GM18909 (cell line): Measurements from ENCODE around the gene MMS22L.
A peak's percentile ranks its signal among the peaks of the same experiment; 100 is the strongest.

Experiments
- ATAC-seq: cut with Tn5 transposase; IDR thresholded peaks from one replicate; pipeline ENCODE4 v1.9.1; 2021; ENCODE audit warnings: mild to moderate bottlenecking; ENCODE audit not compliant: unreplicated experiment, poor library complexity

The MMS22L gene

GRCh38 chr6:97282726-97283617, at the start of gene MMS22L:
Gene MMS22L (minus strand): TSS chr6:97283216. CDS start chr6:97282477, 739 bp downstream.
- ATAC-seq = peak; percentile 97

- no peak for ATAC-seq
These were observed 39.8 kb upstream of the MMS22L start for GRCh38 chr6:97322811-97323210.

DNA sequence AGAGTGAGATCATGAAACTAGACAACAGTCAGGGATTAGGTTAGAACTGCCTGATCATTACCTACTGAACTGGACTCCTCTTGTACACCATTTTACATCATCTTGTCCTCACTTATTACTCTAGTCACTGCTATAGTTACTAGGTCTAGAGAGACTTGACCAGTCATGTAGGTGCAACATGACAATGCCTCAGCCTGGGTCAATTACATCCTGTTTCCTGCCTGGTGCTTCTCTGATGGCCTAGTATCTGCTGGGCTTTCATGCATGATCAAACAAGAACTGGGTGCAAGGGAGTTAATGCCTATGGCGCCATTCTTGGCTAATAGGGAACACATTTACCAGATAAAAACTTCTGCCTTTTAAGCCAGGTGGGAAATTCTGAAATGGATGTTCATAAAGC, 39.2 kb upstream of the MMS22L start:
- ATAC-seq = no peak

DNA sequence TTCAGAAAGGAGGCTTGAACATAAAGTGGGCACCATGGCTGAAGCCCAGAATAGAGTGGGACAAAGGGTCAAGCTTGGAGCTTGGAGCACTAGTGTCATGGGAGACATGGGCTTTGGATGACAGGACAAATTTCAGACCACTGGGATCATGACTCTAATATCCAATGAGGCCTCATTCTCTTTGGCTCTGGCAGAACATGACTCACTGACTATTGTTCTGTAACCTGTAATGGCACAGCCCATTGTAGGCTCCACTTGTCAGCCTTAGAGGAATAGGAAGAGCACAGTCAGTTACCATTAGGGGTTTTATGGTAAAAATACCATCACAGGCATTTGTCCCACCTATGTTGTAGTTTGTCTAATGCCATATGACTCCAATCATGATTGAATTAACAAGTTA, 34.0 kb upstream of the MMS22L start:
- ATAC-seq = no peak

DNA sequence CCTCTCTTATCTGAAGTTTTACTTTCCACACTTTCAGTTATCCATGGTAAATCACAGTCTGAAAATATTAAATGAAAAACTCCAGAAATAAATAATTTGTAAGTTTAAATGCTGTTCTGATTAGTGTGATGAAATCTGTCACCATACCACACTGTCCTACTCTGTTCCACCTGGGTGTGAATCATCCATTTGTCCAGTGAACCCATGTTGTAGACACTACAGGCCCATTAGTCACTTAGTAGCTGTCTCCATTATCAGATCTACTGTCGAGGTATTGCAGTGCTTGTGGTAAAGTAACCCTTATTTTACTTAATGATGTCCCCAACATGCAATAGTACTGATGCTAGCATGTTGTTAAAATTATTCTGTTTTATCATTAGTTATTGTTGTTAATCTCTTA, 29.2 kb upstream of the MMS22L start:
- ATAC-seq = no peak

GRCh38 chr6:97306544-97307320, 23.7 kb upstream of the MMS22L start:
- no peak for ATAC-seq

DNA sequence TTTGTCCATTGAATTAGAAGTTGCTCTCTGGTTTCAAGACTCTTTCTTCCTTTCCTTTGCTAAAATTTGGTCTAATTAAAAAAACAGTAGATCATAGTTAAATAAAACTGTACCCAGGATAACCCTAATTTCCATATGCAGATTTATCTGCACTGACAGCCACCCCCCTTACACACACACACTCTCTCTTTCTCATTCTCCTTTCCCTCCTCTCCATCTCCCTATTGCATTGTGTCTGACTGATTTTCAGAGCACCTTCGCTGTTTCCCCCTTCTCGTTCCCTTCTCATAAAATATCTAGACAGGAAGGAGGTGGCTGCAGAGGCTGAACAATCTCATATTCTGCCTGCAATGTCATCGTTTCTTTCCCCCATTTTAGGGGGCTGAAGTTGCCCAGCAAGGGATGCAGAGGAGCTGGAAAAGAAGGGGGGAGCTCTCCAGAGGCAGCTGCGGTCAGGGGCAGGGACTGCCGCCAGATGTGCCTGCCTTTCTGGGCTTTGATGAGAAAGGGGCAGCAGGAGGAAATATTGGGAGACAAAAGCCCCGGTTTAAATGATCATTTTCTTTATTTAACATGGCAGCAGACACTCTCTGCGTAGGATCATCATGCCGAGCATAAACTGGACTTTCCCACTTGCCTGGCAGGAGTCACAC, 22.5 kb upstream of the MMS22L start:
- no peak for ATAC-seq

- ATAC-seq = no peak
These were observed 21.7 kb upstream of the MMS22L start for GRCh38 chr6:97304701-97305100.

DNA sequence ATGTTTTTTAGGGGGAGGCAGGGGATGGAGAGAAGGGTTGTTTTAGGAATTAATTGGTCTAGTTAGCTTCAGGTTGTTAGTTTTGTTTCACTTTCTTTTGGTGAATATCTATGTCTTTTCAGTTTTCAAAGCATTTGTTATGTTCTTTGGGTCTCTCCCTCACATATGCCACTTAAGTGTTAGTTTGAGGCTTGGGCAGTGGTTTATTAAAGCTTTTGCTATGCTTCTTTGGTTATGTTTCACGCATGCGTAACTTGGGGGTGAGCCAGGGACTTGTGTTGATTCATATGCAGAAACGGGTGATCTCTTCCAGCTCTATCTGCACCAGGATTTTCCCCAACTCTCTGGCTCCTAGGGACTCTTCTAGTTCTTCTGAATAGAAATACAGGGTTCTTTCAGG, 11.4 kb upstream of the MMS22L start:
- no peak for ATAC-seq

- ATAC-seq = no peak
These were observed 10.2 kb upstream of the MMS22L start for GRCh38 chr6:97293198-97293696.

DNA sequence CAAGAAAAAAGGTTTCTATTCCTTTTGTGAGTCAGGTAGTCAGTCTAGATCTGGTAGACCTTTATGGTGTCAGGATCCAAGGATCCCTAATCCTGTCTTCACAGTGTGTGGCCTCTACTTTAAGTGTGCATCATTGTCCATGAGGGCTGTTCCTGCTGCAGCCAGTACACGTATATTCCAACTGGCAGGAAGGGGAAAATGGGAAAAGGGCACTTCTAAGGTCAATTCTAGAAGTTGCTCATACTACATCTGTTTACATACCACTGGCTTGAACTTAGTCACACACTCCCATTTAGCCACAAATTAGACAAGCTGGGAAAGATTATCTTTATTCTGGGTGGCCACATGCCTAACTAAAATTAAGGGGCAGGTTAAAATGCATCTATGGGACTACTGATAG, 9.7 kb upstream of the MMS22L start:
- ATAC-seq = no peak

DNA sequence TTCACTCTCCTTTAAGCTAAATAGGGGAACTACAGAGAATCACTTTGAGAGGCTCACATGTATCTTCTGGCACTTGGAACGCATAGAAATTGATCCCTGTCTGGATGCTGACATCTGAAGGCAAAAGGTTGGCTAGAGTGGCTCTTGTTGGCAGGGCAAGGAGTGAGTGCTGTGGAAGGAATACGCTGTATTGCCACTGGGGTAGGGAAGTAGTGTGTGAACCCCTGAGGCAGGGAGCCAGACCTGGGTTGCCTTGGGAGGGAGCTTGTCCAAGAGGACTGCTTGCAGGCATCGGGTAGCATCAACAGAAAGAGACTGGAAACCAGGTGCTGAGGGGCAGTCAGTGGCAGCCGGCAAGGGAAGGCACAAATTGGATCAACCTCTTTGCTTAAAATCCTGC, 8.9 kb upstream of the MMS22L start:
- ATAC-seq = no peak

GRCh38 chr6:97289332-97289731, 6.3 kb upstream of the MMS22L start:
- ATAC-seq = no peak

GRCh38 chr6:97288188-97288587, 5.2 kb upstream of the MMS22L start:
- no peak for ATAC-seq

DNA sequence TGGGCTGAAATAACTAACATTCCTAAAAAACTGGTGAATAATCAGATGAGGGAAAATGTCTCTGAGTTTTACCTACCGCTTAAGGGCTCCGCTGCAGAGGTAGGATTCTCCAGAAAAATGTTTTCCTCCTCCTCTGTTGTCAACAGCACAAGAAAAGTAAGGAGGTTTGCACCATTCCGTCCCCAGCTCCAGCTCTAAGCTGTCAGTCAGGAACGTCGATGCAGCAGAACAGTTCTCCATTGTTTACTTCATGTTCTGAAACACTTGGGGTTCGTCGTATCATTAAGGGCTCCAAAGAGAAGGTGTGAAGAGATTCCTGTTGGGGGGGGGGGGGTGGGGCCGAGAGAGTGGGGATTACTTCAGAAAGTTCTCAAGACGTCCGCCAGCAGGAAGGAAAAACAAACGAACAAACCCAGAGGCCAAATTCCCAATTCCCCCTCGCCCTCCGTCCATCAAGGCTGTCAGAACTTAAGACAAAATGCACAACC, 734 bp downstream of the MMS22L start:
- ATAC-seq = peak; percentile 2

- ATAC-seq = no peak
These were observed 2.2 kb downstream of the MMS22L start for GRCh38 chr6:97280766-97281165.

GRCh38 chr6:97275804-97276203, 7.2 kb downstream of the MMS22L start:
- no peak for ATAC-seq

- no peak for ATAC-seq
These were observed 13.2 kb downstream of the MMS22L start for GRCh38 chr6:97269821-97270220.

- no peak for ATAC-seq
These were observed 20.3 kb downstream of the MMS22L start for GRCh38 chr6:97262676-97263075.

- ATAC-seq = no peak
These were observed 36.2 kb downstream of the MMS22L start for GRCh38 chr6:97246842-97247241.

- ATAC-seq = no peak
These were observed 42.8 kb downstream of the MMS22L start for GRCh38 chr6:97240222-97240621.
